AG04450 (cell line): ENCODE results near the gene PTGES2. TPM values are rescaled to one million over a fixed set of nuclear protein-coding genes. Genes with fewer than 3 reads are reported as not detected.

Source experiments
- CTCF ChIA-PET: fragments of 300-600, 350-600 bp; formaldehyde crosslinking; extraction: SDS; loops from one replicate; lab custom pipeline; 2022; ENCODE audit warnings: antibody characterized with exemption, inconsistent platforms; lab: Charles Lee
- POLR2A ChIA-PET: fragments of 350-600 bp; formaldehyde crosslinking; extraction: SDS; loops from one replicate; lab custom pipeline; 2021; ENCODE audit warnings: antibody characterized with exemption, inconsistent platforms; lab: Yijun Ruan, JAX
- DNase-seq: peaks from one replicate; pipeline ENCODE4 v3.0.0-alpha.2; 2011; ENCODE audit warnings: low read depth, low spot score
- H3K27ac ChIP-seq: one replicate; pipeline ENCODE4 v1.5.1; 2012; ENCODE audit warnings: low read depth, low read length, control low read depth
- H3K27me3 ChIP-seq: one replicate; pipeline ENCODE4 v1.6.0; 2012; ENCODE audit warnings: low read length; ENCODE audit not compliant: control insufficient read depth, insufficient read depth
- H3K4me3 ChIP-seq: 2 replicates; pipeline ENCODE4 v1.5.1; 2011; ENCODE audit warnings: mild to moderate bottlenecking, low read depth, low read length, control low read depth
- H3K9me3 ChIP-seq: 2 replicates; pipeline ENCODE4 v1.5.1; 2012; ENCODE audit warnings: low read length; ENCODE audit not compliant: control insufficient read depth, insufficient read depth
- polyA plus RNA-seq: library from polyadenylated mRNA; depleted of rRNA; stranded (reverse); fragments of >200 nt; gene quantifications from 2 replicates; pipeline ENCODE4 v1.2.3, GENCODE V29; 2011
- TF ChIP-seq, protein P1 (sequence below): IDR thresholded peaks from 2 replicates; pipeline ENCODE4 v1.5.1; 2011; ENCODE audit warnings: low read depth, low read length, control low read depth, inconsistent platforms

Gene PTGES2
- polyA plus RNA-seq, 1 experiment: 56.3 TPM

- no peak for DNase-seq
- TF ChIP-seq, protein P1, sequence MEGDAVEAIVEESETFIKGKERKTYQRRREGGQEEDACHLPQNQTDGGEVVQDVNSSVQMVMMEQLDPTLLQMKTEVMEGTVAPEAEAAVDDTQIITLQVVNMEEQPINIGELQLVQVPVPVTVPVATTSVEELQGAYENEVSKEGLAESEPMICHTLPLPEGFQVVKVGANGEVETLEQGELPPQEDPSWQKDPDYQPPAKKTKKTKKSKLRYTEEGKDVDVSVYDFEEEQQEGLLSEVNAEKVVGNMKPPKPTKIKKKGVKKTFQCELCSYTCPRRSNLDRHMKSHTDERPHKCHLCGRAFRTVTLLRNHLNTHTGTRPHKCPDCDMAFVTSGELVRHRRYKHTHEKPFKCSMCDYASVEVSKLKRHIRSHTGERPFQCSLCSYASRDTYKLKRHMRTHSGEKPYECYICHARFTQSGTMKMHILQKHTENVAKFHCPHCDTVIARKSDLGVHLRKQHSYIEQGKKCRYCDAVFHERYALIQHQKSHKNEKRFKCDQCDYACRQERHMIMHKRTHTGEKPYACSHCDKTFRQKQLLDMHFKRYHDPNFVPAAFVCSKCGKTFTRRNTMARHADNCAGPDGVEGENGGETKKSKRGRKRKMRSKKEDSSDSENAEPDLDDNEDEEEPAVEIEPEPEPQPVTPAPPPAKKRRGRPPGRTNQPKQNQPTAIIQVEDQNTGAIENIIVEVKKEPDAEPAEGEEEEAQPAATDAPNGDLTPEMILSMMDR: no peak
- ChIA-PET CTCF (no interaction called here), POLR2A (no interaction called here)
- Histone ChIP-seq H3K9me3 (no peaks in the 10 kb centered on the region; the same call in 1 of the 2 replicates), H3K4me3 (no peak overlapping the region), H3K27me3 (no peaks in the 10 kb centered on the region), H3K27ac (no peak overlapping the region)
Observed at GRCh38 chr9:128163523-128164306, 36.2 kb upstream of the PTGES2 start.

- TF ChIP-seq, protein P1: no peak
- DNase-seq: no peak
- H3K9me3 ChIP-seq: no peaks in the 10 kb centered on the region; the same call in 1 of the 2 replicates
- CTCF ChIA-PET: no interaction called here
- POLR2A ChIA-PET: no interaction called here
- no peak overlapping the region for H3K27ac ChIP-seq
- no peaks in the 10 kb centered on the region for H3K27me3 ChIP-seq
- H3K4me3 ChIP-seq: no peak overlapping the region
Observed at GRCh38 chr9:128163027-128163515, 35.5 kb upstream of the PTGES2 start.

- Histone ChIP-seq H3K9me3 (no peaks in the 10 kb centered on the region; the same call in 1 of the 2 replicates), H3K4me3 (no peak overlapping the region), H3K27me3 (no peaks in the 10 kb centered on the region), H3K27ac (no peak overlapping the region)
- no peak for DNase-seq
- ChIA-PET CTCF (interaction anchor here (1.6 kb wide), 1 partner anchor 45 kb away, joined by 4 read pairs; no protein-coding TSS in a partner anchor), POLR2A (no interaction called here)
- TF ChIP-seq, protein P1: no peak
Observed at GRCh38 chr9:128162215-128163026, 34.9 kb upstream of the PTGES2 start.

- POLR2A ChIA-PET: interaction anchor here (1.1 to 1.3 kb wide), 2 partner anchors 14 to 33 kb away, joined by 3 to 7 read pairs; no protein-coding TSS in a partner anchor
- TF ChIP-seq, protein P1: no peak
- DNase-seq: no peak
- Histone ChIP-seq H3K27ac (no peak overlapping the region), H3K9me3 (no peaks in the 10 kb centered on the region; the same call in 1 of the 2 replicates), H3K4me3 (peak overlapping the region; percentile 89), H3K27me3 (no peaks in the 10 kb centered on the region)
- CTCF ChIA-PET: interaction anchor here (1.6 kb wide), 1 partner anchor 43 kb away, joined by 4 read pairs; no protein-coding TSS in a partner anchor
Observed at GRCh38 chr9:128161215-128161902, 33.8 kb upstream of the PTGES2 start.
